Smooth muscle cell (in vitro differentiated cells): ENCODE results near the gene ARHGEF19. TPM values are rescaled to one million over a fixed set of nuclear protein-coding genes. Genes with fewer than 3 reads are reported as not detected.
A peak's percentile ranks its signal among the peaks of the same experiment; 100 is the strongest.

ENCODE experiments used
- DNase-seq: peaks from one replicate; lab custom pipeline; 2025; ENCODE audit not compliant: unreplicated experiment; lab: John Stamatoyannopoulos, UW
- H2AFZ ChIP-seq: fragments of 200-600 bp; sonication (generic); 2 replicates; pipeline ENCODE4 v1.6.0; 2016; ENCODE audit warnings: antibody characterized with exemption, low read depth, mild to moderate bottlenecking
- H3F3A ChIP-seq: fragments of 200-600 bp; sonication (generic); 2 replicates; pipeline ENCODE4 v1.6.0; 2017; ENCODE audit warnings: antibody characterized with exemption, low read depth
- H3K27ac ChIP-seq: fragments of 200-600 bp; sonication (generic); 2 replicates; pipeline ENCODE4 v1.5.1; 2016; ENCODE audit warnings: low read depth, mild to moderate bottlenecking
- H3K27me3 ChIP-seq: fragments of 200-600 bp; sonication (generic); 2 replicates; pipeline ENCODE4 v1.6.1; 2016; ENCODE audit warnings: low read depth, mild to moderate bottlenecking
- H3K36me3 ChIP-seq: fragments of 200-600 bp; sonication (generic); 2 replicates; pipeline ENCODE4 v1.5.1; 2016; ENCODE audit warnings: low read depth
- H3K4me1 ChIP-seq: fragments of 200-600 bp; sonication (generic); 2 replicates; pipeline ENCODE4 v1.5.1; 2016; ENCODE audit warnings: low read depth
- H3K4me2 ChIP-seq: fragments of 200-600 bp; sonication (generic); 2 replicates; pipeline ENCODE4 v1.6.0; 2016; ENCODE audit warnings: mild to moderate bottlenecking
- H3K4me3 ChIP-seq: fragments of 200-600 bp; sonication (generic); 2 replicates; pipeline ENCODE4 v1.5.1; 2016; ENCODE audit warnings: mild to moderate bottlenecking
- H3K79me2 ChIP-seq: fragments of 200-600 bp; sonication (generic); 2 replicates; pipeline ENCODE4 v1.6.0; 2016; ENCODE audit warnings: low read depth, mild to moderate bottlenecking
- H3K9ac ChIP-seq: fragments of 200-600 bp; sonication (generic); 2 replicates; pipeline ENCODE4 v1.6.0; 2016; ENCODE audit warnings: low read depth
- H3K9me3 ChIP-seq: fragments of 200-600 bp; sonication (generic); replicated peaks from 2 replicates; pipeline ENCODE4 v1.5.1; 2016; ENCODE audit warnings: low read depth
- H4K20me1 ChIP-seq: fragments of 200-600 bp; sonication (generic); 2 replicates; pipeline ENCODE4 v1.6.0; 2016; ENCODE audit warnings: low read depth
- WGBS: methylation state at CpG from one replicate; pipeline ENCODE4 v1.1.7; 2016; ENCODE audit warnings: low lambda C conversion rate; 5-methylcytosine and 5-hydroxymethylcytosine counted together
- polyA plus RNA-seq: library from polyadenylated mRNA; unstranded; fragments of >200 nt; fragmentation: Nextera tagmentation; extraction: Ambion mirVana; gene quantifications from 2 replicates; pipeline ENCODE4 v1.2.1, GENCODE V29; 2016
- total RNA-seq: library from RNA; depleted of rRNA; stranded (reverse); fragments of >200 nt; gene quantifications from 2 replicates; pipeline ENCODE4 v1.2.3, GENCODE V29; 2014
- TF ChIP-seq, protein P1 (sequence below): fragments of 200-600 bp; sonication (generic); IDR thresholded peaks from 2 replicates; pipeline ENCODE4 v1.5.1; 2017; ENCODE audit warnings: borderline replicate concordance, mild to moderate bottlenecking, antibody characterized with exemption; ENCODE audit not compliant: insufficient read depth, poor library complexity, severe bottlenecking

The ARHGEF19 gene
- total and polyA plus RNA-seq, 2 experiments from 2014 or later: 32.1 to 45.9 TPM

DNA sequence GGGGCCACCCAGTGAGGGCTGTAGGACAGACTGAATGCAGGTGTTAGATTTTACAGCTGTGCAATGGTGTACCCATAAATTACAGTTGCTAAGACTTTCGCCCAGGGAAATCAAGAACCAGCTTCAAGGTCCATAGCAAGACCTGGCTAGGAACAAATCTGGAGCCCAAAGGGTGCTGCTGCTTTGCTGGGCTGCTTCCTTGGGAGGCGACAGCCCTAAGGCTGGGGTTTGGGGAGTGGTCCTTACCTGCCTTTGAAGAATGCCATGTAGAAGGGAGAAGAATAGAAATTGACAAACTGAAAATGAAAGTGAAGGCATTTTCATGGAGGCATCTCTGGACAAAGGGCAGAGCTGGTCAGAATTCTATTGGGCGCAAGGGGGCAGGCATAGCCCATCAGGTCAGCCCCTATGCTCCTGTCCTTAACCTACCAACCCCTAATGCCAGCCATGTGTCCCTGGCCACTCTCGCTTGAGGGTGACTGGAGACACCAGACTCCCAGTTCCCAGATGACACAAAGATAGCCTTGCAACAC lies 7.6 kb upstream of the ARHGEF19 start:
- Histone ChIP-seq H3K9ac (no peak overlapping the region), H3K4me3 (no peak overlapping the region), H3K4me1 (no peaks in the 10 kb centered on the region), H3F3A (no peaks in the 10 kb centered on the region), H4K20me1 (no peaks in the 10 kb centered on the region), H3K36me3 (no peaks in the 10 kb centered on the region), H3K27ac (no peak overlapping the region), H3K9me3 (no peaks in the 10 kb centered on the region), H2AFZ (no peak overlapping the region), H3K4me2 (no peak overlapping the region), H3K27me3 (no peaks in the 10 kb centered on the region), H3K79me2 (no peaks in the 10 kb centered on the region)
- no peak for DNase-seq
- 96% methylated on average over 4 of the region's 4 CpGs for WGBS
- TF ChIP-seq, protein P1, sequence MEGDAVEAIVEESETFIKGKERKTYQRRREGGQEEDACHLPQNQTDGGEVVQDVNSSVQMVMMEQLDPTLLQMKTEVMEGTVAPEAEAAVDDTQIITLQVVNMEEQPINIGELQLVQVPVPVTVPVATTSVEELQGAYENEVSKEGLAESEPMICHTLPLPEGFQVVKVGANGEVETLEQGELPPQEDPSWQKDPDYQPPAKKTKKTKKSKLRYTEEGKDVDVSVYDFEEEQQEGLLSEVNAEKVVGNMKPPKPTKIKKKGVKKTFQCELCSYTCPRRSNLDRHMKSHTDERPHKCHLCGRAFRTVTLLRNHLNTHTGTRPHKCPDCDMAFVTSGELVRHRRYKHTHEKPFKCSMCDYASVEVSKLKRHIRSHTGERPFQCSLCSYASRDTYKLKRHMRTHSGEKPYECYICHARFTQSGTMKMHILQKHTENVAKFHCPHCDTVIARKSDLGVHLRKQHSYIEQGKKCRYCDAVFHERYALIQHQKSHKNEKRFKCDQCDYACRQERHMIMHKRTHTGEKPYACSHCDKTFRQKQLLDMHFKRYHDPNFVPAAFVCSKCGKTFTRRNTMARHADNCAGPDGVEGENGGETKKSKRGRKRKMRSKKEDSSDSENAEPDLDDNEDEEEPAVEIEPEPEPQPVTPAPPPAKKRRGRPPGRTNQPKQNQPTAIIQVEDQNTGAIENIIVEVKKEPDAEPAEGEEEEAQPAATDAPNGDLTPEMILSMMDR: no peak

DNA sequence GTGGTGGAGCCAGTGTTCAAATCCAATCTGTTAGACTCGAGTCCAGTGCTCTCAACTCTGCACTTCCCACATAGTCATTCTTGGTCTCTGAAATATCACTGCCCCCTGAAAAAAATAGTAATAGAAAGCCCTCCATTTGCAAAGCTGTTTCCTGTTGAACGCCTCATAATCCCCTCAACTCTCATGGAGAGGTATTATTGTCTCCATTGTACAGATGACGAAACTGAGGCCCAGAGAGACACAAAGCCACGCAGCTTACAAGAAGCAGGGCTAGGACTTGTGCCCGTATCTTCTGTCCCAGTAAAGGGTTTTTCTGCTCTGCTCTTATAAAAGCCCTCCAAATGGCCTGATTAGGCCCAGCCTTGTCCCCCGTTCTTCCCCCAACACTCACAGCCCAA lies 6.2 kb upstream of the ARHGEF19 start:
- Histone ChIP-seq H3K4me2 (no peak overlapping the region), H3K27me3 (no peaks in the 10 kb centered on the region), H3K36me3 (no peaks in the 10 kb centered on the region), H3K4me3 (no peak overlapping the region), H3K9me3 (no peaks in the 10 kb centered on the region), H3K27ac (no peak overlapping the region), H3K4me1 (no peaks in the 10 kb centered on the region), H4K20me1 (no peaks in the 10 kb centered on the region), H3K9ac (no peak overlapping the region), H2AFZ (no peak overlapping the region), H3K79me2 (no peaks in the 10 kb centered on the region), H3F3A (no peaks in the 10 kb centered on the region)
- TF ChIP-seq, protein P1: no peak
- DNase-seq: no peak
- 97% methylated on average over 6 of the region's 6 CpGs for WGBS

DNA sequence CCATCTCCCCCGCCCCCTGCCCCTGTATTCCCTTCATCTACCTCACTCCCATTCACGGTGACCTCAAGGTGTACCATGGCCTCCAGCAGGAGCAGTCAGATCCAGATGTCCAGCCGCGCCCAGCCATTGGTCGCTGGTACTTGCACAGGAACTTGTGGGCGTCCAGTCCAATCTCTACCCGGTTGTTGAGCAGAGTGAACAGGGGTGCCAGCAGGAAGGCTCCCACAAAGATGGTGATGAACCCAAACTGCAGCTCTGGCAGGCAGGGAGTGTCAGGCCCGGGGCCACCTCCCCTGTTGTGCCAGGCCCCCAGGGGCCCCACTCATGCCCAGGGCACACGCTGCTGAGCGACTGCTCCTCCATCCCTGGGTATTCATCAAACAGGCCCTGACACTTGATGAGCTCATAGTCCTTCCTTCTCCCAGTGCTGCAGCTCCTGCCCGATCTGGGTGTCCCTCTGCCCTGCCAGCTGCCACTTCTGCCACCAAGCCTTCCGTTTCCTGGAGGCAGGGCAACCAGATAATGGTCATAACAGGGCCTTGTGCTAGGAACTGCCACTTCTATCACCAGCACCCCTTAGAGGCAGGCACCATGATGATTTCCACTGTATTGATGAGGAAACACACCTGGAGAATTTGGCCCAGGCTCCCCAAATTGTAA lies 5.7 kb upstream of the ARHGEF19 start:
- Histone ChIP-seq H3K9me3 (no peaks in the 10 kb centered on the region), H3K4me2 (peak overlapping the region; percentile 85), H3K79me2 (no peaks in the 10 kb centered on the region), H3K36me3 (no peaks in the 10 kb centered on the region), H4K20me1 (no peaks in the 10 kb centered on the region), H2AFZ (no peak overlapping the region), H3K4me1 (no peaks in the 10 kb centered on the region), H3K27ac (no peak overlapping the region), H3K4me3 (no peak overlapping the region), H3K9ac (no peak overlapping the region), H3K27me3 (no peaks in the 10 kb centered on the region), H3F3A (no peaks in the 10 kb centered on the region)
- DNase-seq: no peak
- 84% methylated on average over 12 of the region's 12 CpGs for WGBS
- TF ChIP-seq, protein P1: no peak
